VCaP (cell line): ENCODE results near the gene TUSC2.

ENCODE experiments used
- H3K27ac ChIP-seq: fragments of 450-650 bp; 2 replicates; pipeline ENCODE4 v1.5.1; 2017
- TF ChIP-seq, protein P1 (sequence below): fragments of 450-650 bp; conservative IDR thresholded peaks from 2 replicates; pipeline ENCODE4 v1.5.1; 2017; ENCODE audit warnings: mild to moderate bottlenecking, moderate library complexity

Gene TUSC2

DNA sequence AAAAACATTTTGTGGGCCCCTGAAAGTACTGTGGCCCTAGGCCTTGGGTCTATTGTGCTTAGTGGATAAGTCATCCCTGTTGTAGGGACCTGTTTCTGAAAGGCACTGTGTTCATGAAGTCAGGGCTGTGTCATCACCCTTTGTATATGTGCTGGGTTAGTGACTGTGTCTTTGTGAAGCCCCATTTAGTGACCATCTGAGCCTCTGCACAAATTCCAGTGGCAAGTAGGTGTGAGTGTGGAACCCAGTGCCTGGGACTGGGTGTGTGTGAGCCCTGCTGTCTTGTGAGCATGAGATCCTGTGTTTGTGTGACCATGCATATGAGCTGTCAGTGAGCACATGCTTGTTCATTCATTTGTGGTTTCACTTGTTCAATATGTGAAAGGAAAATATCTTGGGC is 23.4 kb downstream of the TUSC2 start:
- no peak overlapping the region for H3K27ac ChIP-seq
- TF ChIP-seq, protein P1, sequence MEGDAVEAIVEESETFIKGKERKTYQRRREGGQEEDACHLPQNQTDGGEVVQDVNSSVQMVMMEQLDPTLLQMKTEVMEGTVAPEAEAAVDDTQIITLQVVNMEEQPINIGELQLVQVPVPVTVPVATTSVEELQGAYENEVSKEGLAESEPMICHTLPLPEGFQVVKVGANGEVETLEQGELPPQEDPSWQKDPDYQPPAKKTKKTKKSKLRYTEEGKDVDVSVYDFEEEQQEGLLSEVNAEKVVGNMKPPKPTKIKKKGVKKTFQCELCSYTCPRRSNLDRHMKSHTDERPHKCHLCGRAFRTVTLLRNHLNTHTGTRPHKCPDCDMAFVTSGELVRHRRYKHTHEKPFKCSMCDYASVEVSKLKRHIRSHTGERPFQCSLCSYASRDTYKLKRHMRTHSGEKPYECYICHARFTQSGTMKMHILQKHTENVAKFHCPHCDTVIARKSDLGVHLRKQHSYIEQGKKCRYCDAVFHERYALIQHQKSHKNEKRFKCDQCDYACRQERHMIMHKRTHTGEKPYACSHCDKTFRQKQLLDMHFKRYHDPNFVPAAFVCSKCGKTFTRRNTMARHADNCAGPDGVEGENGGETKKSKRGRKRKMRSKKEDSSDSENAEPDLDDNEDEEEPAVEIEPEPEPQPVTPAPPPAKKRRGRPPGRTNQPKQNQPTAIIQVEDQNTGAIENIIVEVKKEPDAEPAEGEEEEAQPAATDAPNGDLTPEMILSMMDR: no peak

DNA sequence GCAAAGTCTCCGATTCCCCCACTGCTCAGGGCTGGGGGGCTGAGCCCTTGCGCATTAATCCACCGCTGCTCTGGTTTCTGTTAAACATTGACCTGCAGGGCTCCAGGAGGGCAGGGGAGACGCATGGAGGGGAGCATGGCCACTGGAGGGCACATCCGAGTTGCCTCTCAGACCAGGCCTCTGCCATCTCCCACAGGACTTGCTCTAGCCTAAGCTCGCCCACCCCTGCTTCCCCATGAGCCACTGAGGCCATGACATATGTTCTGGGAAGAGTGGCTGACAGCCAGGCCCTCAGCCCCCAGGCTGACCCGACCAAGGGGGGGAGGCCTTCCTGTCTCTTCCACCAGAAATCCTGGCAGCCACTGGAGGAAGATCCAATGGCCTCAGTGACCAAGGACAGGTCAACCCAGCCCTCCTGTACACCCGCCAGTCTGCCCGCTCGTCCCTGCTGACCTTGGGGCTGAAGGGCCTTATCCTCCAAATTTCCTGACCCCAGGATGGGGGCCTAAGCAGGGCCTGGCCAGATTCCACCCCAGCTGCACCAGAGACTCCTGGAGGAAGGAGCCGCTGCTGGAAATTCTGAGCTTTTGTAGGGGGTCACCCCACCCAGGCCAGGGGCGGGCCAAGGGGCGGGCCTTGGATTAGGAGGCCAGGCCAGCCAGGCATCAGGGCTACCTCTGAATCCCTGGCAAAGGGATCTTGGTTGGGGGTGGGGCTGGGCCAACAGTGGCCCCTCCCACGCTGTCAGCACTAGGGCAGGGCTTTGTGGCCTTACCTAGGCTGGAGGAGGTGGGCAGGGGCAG is 24.8 kb downstream of the TUSC2 start, which contains the start of gene HYAL1:
TSS of gene HYAL1 (minus strand) at position 562 of the 803 bp plus-strand sequence. CDS start 618 bp downstream, outside the sequence.
- TF ChIP-seq, protein P1: 0 out of 2 replicates have a peak, but pooled peaks have one; percentile 18
- H3K27ac ChIP-seq: no peak within 1 kb of the TSS

DNA sequence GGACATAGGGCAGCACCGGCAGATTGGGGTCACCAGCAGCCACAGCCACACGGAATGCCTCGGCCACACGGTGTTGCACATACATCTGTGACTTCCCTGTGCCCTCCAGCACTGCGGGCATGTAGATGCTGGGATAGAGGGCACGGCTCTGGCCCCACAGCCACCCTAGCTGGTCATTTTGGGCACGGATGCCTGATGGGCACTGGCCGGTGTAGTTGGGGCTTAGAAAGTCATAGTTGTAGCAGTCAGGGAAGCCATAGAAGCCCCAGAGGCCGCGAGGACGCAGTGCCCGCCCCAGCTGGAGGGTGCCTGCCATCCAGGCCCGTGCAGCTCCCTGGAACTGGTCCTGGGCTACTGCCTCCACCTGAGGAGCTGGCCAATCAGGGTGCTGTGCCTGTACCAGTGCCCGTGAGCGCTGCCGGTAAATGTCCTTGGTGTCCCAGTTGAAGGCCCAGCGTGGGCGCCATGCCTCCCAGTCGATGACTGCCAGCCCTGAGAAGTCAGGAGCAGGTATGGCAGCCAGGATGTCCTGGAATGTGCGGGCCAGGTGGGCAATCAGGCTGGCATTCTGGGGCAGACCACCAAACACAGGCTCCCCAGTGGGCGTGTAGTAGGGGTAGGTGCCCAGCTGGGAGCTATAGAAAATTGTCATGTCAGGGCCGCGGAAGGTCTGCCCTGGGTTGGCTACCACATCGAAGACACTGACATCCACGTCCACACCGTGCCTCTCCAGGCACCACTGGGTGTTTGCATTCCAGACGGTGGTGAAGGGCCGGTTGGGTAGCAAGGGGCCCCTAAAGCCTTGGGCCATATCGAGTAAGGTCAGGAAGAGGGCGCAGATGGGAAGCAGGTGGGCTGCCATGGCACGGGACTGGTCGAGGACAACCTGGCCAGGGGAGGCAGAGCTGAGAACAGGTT is 25.7 kb downstream of the TUSC2 start:
- TF ChIP-seq, protein P1: no peak
- H3K27ac ChIP-seq: no peak overlapping the region

DNA sequence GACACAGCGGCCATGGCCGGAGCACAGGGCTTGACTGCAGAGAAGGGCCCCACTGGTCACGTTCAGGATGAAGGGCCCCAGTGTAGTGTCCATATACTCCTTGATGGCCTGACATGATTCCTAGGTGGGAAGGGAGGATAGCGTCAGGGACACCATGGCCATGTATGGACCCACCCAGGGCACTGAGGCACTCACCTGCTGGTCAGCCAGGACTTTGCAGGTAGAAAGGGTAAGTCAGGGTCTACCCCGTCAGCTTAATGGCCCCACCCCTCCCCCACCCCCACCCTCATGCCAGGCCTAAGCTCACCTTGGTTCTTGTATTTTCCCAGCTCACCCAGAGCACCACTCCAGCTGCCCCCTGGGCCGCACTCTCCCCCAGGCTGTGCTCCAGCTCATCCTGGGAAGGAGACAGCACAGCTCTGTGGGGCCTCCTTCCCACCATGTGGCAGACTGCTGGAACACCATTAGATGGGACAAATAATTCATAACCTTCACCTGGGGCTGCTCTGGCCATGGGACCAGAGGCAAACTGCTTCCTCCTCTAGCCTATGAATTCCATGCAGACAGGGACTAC is 27.3 kb downstream of the TUSC2 start:
- TF ChIP-seq, protein P1: no peak
- H3K27ac ChIP-seq: peak overlapping the region; percentile 90; the same call in 1 of the 2 replicates

DNA sequence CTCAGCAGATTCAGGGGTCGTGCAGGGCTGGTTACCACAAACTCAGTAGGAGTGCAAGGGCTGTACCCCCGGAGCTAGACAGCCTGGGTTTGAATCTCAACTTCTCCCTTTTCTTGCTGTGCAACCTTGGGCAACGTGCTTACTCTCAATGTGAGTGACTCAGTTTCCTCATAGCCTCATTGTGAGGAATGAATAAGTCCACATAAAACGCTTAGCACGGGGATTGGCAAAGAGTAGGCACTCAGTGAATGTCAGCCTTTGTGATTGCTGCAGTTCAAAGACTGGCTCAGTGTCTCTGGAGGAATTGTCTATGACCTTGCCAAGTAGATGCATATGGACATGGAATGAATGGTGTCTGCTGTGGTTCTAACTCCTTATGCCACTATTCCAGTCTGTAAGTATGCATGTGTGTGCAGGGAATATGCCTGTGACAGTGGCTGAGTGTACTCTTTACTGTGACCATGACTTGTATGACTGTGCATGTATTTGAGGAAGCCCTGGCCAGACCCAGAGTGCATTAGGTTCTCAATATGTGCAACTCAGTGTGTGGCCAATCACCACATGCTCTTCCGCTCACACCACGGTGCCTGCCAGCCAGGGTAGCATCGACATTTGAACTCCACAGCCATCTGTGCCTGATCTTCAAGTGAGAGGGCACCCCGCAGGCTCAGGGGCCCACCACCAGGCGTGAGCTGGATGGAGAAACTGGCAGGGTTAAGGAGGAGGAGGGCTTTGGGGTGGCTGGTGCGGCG is 27.9 kb downstream of the TUSC2 start:
- peak overlapping the region; percentile 90 for H3K27ac ChIP-seq
- TF ChIP-seq, protein P1: no peak

DNA sequence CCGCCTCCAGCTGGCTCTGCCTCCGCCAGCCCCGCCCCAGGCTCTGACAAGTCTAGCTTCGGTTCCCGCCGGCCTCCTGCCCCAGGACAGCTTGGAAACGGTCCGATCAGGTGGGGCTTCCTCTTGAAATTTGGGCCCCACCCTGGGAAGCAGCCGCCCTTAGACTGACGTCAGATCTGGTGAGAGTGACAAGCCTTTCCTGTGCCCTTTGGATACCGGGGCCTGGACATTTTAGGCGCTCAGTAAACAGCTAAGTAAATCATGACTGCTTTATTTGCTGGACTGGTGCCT is 28.4 kb downstream of the TUSC2 start:
- peak overlapping the region; percentile 90 for H3K27ac ChIP-seq
- TF ChIP-seq, protein P1: no peak
